HuH-7 (cell line): ENCODE data around the gene RNF212.

Experiments
- DNase-seq: peaks from one replicate; pipeline ENCODE4 v3.0.0; 2011; ENCODE audit warnings: low spot score

RNF212 gene

DNA sequence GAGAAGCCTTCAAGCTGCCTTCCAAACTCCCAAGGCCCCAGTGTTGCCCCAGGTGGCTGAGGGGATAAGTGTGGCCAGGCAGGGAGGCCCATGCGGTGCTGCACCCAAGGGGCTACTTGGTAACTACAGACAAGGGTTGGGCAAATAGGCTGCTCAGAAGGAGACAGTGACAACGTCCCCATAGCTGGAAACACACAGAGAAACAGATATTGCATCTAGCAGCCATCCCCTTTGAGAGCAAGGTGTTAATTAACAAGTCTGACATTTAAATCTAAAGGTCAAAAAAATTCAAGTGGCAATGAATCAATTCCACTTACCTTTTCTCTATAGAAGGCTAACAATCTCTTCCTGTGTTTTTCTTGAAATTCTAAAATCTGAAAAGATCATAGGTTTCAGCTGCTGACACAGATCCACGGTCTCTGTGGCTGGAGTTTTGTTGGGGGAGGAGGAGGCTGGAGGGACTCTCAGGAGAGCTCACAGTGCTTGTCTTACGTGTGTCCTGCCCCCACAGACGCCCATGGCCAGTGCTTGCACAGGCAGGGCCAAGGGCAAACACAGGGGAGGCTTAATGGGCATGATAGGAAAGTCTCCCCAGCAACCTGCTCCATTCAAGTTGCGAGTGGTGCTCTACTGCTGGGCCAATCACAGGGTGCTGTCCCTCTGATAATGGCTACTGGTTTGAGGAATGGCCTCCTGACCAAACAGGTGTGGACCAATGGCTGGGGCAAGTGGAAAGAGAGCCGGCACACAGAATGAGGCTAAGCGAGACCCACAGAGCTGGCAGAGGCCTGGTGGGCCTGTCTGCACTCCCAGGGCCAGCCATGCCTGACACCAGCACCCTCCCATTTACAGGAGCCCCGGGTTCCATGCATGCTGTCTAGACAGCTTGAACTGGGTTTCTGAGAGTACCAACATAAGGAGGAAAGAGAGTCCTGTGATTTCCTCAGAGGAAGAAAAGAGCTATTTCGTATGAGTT, 22.6 kb downstream of the RNF212 start:
- DNase-seq: no peak

DNA sequence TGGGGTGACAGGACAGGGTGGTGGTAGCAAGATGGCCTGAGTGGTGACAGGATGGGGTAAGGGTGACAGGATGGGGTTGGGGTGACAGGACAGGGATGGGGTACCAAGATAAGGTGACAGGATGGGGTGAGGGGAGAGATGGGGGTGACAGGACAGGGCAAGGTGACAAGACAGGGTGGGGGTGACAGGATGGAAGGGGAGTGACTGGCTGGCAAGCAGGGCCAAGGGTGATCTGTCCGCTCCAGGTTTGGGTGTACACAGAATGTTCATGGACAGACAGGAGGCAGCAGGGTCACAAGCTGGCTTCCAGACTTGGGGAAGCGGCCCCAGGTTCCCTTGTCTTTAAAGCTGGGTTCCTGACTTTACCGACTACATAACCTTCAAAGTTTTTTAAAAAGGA, 23.3 kb downstream of the RNF212 start:
- no peak for DNase-seq

DNA sequence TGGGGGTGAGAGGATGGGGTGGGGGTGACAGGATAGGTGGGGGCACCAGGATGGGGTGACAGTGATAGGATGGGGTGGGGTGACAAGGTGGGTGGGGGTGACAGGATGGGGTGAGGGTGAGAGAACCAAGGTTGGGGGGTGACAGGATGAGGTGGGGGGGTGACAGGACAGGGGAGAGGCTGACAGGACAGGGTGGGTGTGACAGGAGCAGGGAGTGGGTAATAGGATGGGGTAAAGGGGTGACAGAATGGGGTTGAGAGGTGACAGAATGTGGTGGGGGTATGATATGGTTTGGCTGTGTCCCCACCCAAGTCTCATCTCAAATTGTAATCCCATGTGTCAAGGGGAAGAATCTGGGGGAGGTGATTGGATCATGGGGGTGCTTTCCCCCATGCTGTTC, 26.0 kb downstream of the RNF212 start:
- DNase-seq: no peak

DNA sequence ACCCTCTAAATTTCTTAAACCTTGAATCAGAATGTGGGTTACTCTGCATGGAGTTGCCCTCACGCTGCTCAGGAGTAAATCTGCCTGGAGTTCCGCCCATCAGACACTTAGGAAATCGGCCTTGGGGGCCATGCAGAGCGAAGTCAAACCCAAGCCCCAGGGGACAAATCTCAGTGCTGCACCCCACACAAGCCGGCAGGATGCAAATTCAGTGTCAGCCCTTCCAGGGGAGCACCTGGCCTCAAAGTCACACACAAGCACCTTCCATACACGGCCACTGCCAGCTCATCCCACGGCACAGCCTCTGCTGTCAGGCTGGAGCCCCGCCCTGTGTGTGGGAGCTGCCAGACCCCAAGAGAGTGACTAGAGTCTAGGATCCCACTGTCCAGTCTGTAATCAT, 27.4 kb downstream of the RNF212 start:
- DNase-seq: no peak

DNA sequence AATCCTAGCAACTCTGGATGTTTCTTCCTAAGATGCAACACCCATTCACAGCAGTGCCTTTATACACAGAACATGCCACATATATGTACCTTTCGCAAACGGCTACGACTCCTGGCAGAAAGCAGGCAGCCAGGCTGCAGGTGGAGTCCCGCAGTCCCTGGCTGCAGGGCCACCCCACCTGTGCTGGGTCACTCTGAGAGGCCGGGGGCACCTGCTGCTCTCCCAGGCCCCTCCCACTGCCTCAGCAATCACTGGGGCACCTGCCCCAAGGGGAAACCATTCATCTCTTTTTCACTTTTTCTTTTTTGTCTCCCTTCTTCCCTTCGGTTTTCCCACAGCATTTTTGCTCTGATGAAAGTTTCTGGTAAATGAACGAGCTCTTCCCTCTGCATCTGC, 28.0 kb downstream of the RNF212 start:
- no peak for DNase-seq

DNA sequence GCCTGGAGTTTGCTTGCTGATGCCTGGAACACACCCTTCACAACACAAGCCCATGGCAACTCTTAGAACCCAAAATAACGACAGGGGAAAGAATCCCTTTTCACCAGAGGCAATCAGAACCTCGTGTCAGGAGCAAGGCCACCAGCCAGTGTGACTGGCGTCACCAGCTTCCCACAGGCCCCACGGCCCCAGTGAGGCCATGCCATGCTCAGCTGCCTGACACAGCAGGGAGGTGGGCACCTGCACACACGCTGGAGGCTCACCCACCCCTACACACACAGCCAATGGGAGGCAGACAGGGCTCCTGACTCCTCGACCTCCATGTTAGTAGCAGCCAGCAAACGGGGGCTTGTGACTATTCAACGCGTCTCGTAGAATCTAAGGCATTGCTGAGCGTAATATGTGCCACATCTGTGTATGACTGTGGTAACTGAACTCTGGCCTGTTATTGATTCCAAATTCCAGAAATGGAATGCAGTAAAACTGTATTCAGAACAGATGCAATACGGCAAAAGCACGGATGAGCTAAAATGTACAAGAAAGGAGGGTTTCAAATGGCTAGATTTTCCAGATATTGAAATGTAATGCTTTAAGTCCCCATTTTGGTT, 28.5 kb downstream of the RNF212 start:
- no peak for DNase-seq

DNA sequence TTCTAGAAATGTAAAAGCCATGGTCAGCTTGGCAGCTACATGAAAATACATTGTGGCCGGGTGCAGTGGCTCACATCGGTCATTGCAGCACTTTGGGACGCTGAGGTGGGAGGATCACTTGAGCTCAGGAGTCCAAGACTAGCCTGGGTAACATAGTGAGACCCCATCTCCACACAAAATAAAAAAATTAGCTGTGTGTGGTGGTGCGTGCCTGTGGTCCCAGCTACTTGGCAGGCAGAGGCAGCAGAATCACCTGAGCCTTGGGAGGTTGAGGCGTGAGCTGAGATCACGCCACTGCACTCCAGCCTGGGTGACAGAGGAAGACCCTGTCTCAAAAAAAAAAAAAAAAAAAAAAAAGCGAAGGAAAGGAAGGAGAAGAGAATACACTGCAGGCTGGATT, 29.0 kb downstream of the RNF212 start:
- no peak for DNase-seq

DNA sequence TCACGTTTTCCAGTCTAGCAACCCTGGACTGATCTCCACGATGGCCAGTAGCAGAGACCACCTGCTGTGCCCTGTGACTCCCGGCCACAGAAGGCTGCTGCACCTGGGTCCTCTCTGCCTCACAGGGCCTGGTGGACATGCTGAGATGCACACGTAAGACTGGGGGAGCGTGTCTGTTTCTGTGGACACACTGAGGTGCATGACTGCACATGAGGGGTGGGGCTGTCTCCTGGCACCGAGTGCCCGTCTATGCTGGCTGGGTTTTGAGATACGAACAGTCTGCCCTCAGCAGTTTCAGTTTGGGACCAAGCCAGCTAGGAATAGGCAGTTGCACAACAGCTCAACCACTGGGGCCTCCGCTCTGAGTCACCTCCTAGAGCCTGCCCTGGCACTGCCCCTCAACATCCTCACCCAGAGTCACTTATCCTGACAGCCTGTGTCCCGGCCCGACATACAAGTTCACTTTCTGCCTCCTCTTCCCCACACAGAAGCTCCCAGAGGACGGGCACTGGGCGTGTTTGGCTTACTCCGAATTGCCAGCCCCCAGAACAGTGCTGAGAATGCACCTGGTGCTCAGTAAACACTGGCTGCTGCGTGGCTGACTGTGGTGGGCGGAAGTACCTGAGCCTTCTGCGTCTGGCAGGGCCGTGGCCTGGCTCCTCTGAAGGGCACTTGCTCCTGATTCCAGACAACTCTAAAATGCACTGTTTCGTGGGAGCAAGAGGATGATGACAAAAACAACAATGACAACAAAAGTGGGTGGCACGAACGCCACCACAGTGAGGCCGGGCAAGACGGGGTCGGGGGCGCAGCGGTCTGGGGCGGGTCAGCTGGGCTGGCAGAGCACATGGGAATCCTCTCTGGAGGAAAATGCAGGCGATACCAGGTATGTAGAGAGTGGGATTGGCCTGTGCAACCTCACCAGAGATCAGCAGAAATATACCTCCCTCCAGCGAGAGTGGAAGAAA, 30.9 kb downstream of the RNF212 start:
- no peak for DNase-seq

DNA sequence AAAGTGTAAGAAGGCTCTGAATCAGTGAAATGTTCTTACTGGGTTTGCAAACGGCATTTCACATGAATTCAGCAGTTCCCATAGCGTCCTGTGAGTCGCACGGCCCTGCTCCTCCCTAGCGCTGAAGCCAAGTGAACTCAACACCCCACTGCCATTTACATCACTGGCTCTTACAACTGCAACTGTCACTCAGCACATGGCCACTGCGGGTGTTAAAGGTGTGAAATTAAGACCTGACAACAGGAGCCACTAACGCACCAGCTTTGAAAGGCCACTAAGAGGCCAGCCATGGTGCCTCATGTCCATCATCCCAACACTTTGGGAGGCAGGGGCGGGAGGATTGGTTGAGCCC, 31.7 kb downstream of the RNF212 start:
- DNase-seq: no peak

DNA sequence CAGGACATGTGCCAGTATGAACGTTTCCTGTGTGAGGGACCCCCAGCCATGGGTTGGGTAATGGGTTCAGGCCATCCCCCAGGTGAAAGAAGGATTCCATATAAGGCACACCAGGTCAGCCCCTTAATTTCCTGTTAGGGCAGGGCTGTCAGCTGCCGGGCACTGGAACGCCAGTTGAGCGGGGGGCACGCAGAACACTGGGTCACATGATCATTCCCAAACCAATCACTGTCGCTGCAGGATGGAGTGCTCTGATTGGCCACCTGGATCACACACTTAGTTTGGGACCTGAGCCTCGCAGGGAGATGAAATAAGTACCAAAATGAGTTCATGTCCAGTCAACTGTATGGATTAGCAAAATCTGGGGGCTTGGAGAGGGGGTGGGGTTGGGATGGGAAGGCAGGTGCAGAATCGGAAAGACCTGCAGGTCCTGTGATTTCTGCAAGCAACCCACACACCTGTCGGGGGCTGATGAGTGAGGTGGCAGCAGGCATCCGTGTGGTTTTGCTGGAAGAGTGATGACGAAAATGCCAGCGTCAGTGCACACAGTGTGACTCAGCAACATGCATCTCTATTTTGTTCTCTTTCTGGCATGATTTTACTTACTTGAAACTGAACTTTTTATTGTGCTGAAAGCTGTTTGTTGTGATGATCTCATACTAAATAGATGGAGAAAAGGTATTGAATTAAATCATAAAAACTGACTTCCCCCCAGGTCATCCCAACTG, 32.2 kb downstream of the RNF212 start:
- no peak for DNase-seq

DNA sequence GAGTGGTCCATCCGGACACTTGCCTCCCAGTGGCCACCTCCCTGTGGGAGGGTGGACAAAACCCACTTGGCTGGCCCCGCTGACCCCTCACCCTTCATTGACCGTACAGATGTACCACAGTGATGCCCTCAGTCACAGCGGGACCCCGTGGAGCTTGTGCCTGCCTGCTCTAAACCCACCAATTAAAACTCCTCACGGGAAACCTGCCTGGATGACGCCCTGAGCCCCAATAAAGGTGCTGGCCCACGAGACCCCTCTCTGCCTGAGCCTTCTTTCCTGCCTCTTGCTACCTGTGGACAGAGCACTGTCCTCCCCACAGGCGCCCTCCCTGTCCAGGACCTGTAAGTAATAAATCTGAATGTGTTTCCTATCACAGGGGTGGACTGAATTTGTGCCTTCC, 32.9 kb downstream of the RNF212 start:
- DNase-seq: no peak

DNA sequence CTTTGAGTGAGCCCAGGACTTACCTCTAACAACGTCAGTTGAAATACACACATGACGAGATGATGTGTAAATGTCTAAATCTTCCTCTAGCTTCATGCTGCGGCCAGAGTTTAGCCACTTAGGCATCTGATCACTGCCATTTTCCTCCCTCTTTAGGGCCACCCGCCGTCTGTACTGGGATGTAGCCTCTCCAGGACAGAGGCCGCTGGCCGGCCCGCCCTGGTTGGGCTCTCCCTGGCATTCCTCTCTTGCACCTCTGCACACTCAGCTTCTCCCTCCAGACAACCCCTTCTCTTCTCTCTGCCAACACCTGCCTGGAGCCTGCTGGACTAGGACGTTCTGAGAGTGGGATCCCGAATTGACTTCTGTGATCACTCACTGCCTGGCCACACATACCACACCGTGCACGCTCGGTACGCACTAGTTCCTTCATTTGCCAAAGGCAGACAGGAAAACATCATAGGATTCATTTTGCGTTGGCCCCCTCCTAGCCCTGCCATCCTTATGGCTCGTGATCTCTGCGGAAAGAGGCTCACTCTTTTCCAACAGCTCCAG, 33.6 kb downstream of the RNF212 start:
- DNase-seq: no peak

DNA sequence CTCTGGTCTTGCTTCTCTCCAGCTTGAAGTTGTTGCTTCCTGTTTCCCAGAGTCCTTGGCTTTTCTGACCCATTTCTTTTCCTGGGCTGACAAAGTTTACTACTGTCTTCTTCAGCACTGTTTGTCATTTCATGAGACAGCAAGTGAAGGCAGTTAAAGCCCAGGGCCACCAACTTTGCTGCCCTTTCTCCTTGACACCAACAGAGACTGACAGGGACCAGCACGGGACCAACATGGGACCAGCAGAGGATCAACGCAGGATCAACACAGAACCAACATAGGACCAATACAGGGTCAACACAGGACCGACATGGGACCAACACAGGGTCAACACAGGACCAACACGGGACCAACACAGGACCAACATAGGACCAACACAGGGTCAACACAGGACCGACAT, 34.9 kb downstream of the RNF212 start:
- no peak for DNase-seq

DNA sequence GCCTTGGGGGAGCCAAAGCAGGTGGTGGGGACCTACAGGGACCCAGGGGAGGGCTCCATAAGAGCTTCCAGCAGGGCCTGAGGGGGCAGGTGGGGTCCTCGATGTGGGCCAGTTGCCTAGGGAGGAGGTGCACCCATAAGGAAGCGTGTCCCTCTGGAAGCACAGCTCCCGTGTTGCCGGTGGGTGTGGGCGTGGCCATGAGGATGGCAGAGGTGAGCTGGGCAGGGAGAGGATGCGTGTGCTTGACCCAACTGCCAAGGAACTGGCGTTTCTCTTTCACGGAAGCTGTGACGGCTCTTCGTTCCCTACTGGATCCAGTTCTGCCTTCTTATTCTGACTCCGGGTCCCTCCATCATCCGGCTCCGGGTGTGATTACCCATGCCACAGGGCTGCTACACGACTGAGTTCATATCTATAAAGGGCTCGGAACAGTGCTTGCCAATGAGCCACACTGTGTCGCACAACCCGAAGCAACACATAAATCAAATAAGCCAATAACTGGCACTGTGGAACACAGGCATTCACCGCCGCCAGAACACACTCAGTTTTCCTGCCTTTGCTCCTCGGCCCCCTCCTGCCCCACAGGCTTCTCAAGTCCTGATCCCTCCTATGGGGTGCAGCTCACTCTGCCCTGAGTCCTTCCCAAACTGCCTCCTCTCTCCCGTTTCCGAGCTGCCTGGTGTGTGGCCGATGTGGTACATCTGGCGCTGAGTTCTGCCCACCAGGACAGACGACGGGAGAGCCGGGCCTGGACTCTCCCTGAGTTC, 35.5 kb downstream of the RNF212 start:
- no peak for DNase-seq

DNA sequence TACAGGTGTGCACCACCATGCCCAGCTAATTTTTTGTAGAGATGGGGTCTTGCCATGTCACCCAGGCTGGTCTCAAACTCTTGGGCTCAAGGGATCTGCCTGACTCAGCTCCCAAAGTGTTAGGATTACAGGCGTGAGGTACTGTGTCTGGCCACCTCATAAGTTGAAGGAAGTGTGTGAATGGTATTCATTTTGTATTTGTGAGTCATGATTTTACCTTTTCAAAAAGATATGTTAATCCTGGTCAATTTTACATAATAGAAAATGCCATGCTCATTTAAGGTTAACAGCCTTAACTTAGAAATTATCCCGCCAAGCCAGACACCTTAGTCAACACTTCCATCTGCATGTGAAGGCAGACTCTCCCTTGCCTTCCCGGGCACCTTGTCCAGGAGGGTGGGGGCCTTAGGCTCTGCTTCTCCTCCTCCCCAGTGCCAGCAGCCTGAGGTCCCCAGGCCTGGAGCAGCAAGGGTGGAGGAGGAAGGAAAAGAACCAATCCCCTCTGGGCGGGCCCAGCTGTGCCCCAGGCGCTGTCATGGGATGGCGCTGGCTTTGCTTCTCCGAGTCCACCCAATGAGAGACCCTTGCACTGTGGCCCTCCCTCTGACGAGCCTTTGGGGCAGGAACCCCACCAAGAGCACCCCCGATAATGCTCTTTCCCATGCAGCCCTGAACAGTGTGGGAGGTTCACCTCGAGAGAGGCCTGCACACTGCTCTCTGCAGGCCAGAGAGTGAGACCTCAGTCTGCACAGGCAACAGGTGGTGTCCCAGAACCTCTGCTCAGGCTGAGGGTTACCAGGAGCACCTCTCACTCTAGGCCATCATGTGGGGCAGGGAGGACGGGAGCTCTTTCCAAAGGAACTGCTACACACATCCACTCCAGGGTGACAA, 37.3 kb downstream of the RNF212 start:
- DNase-seq: no peak

DNA sequence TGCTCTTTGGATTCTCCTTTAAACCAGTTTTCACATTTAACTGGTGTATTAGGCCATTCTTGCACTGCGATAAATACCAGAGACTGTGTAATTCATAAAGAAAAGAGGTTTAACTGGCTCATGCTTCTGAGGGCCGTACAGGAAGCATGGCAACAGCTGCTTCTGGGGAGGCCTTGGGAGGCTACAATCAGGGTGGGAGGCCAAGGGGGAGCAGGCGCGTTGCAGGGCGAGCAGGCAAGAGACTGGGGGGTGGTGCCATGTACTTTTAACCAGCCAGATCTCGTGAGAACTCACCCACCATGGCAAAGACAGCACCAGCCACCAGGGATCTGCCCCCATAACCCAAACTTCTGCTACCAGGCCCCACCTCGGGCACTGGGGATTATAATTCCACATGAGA, 38.1 kb downstream of the RNF212 start:
- no peak for DNase-seq

DNA sequence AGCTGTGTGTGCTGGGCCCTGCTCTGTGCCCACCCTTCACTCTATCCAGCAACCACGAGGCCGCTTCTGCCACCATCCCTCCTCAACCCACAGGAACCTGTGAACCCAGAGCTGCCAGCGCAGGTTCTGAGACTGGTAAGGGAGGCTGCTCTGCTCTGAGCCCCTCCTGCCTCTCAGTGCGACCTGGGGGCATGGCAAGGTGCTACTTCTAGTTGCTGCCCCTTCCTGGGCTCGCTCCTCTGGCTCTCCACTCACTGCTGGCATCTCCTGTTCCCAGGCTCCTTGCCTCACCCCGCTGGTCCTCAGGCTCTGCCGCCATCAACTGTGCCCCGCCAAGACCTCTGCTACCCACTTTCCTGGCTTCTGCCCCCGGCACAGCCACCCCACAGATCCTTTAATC, 39.3 kb downstream of the RNF212 start:
- DNase-seq: no peak

DNA sequence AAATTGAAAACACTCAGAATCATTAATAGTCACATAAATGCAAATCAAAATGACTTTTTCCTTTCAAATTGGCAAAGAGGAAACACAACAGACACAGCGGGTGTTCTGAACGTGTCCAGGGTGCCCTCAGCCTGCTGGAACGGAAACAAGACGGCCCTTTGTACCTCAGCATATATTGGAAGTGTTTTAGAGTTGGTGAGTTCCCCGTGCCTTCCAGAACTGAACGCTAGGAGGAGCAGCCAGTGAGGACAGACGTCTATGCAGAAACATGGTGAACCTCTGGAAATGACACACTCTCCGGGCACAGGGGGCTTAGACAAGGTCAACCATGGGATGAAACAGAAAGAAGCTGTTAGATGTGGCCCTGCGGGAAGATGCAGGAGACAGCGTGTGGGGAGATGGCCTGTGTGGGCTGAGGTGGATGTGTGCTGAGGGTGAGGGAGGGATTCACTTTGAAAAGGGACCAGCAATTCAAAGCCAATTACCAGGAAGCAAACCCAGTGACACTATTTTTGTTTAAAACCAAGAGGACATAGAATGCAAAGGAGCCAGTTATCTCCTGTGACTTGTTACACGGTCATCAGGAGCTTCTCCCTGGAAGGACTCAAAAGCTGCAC, 40.4 kb downstream of the RNF212 start:
- DNase-seq: peak; percentile 82

DNA sequence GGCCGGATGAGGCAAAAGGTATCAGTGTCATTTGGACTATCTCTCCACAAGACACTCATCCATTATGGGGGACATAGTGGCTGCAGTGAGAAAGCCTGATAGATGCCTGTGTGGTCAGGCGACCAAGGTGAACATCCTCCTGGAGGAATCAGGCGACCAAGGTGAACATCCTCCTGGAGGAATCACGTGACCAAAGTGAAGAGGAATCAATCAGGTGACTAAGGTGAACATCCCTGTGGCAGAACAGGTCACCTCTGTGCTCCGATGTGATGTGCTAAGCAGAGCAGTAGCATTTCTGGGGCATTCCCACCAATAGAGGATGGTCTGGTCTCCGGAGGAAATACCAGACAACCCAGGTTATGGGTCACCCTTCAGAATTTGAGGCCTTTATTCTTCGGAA, 44.0 kb downstream of the RNF212 start:
- DNase-seq: no peak
